ENCODE measurements around the gene ANTKMT. TPM values are rescaled to one million over a fixed set of nuclear protein-coding genes. Genes with fewer than 3 reads are reported as not detected.

ANTKMT gene
- total RNA-seq, 4 donors from 2014 or later, result 6.2 to 21.1 (median 19.1) TPM

GRCh38 chr16:729768-730665 lies 9.1 kb downstream of the ANTKMT start:
- Histone ChIP-seq H3K27ac (no peak overlapping the region), H3K9me3 (no peaks in the 10 kb centered on the region), H3K27me3 (peaks cover 0 to 28% of the 10 kb centered on the region in 2 donors), H3K4me3 (no peak overlapping the region), H3K36me3 (no peaks in the 10 kb centered on the region), H3K4me1 (peaks cover 0 to 18% of the 10 kb centered on the region in 2 donors)
- DNase-seq, result no peak
- intact Hi-C loops (cut with DNase I; ENCODE audit: low total_unique reads), result no loop called here
- TF ChIP-seq, protein P1, sequence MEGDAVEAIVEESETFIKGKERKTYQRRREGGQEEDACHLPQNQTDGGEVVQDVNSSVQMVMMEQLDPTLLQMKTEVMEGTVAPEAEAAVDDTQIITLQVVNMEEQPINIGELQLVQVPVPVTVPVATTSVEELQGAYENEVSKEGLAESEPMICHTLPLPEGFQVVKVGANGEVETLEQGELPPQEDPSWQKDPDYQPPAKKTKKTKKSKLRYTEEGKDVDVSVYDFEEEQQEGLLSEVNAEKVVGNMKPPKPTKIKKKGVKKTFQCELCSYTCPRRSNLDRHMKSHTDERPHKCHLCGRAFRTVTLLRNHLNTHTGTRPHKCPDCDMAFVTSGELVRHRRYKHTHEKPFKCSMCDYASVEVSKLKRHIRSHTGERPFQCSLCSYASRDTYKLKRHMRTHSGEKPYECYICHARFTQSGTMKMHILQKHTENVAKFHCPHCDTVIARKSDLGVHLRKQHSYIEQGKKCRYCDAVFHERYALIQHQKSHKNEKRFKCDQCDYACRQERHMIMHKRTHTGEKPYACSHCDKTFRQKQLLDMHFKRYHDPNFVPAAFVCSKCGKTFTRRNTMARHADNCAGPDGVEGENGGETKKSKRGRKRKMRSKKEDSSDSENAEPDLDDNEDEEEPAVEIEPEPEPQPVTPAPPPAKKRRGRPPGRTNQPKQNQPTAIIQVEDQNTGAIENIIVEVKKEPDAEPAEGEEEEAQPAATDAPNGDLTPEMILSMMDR (IDR thresholded peaks at IDR 0.05), result no peak
- TF ChIP-seq POLR2A (IDR thresholded peaks at IDR 0.05), result no peak

GRCh38 chr16:730666-731509 lies 9.9 kb downstream of the ANTKMT start:
- Histone ChIP-seq H3K27me3 (peaks cover 0 to 28% of the 10 kb centered on the region in 2 donors), H3K4me1 (peaks cover 0 to 18% of the 10 kb centered on the region in 2 donors), H3K9me3 (no peaks in the 10 kb centered on the region), H3K27ac (no peak overlapping the region), H3K36me3 (no peaks in the 10 kb centered on the region), H3K4me3 (no peak overlapping the region)
- intact Hi-C loops (cut with DNase I; ENCODE audit: low total_unique reads), result no loop called here
- TF ChIP-seq POLR2A (IDR thresholded peaks at IDR 0.05), result no peak
- TF ChIP-seq, protein P1 (IDR thresholded peaks at IDR 0.05), result no peak
- no peak for DNase-seq

DNA sequence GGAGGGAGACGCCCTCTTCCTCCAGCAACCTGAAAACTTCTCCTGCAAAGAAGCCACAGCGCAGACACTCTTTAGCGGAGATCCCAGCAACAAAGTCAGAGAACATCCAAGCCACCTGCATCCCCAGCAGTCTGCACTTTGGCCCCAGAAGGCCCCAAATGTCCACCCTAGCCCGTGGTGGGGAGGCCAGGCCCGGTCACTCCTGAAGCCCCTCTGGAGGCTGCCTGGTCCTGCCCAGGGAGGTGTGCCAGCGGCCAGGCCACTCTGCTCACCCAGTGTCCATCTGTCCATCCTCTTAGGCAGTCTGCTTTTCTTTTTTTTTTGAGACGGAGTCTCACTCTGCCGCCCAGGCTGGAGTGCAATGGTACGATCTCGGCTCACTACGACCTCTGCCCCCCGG lies 11.4 kb downstream of the ANTKMT start:
- no peaks in the 10 kb centered on the region for H3K36me3 ChIP-seq

GRCh38 chr16:732936-733335 lies 12.0 kb downstream of the ANTKMT start:
- Histone ChIP-seq H3K27me3 (peaks cover 0 to 10% of the 10 kb centered on the region in 2 donors), H3K27ac (no peak overlapping the region), H3K4me3 (no peak overlapping the region), H3K4me1 (peaks cover 0 to 2% of the 10 kb centered on the region in 2 donors), H3K9me3 (no peaks in the 10 kb centered on the region), H3K36me3 (no peaks in the 10 kb centered on the region)
- TF ChIP-seq, protein P1 (IDR thresholded peaks at IDR 0.05), result no peak
- no peak for TF ChIP-seq POLR2A (IDR thresholded peaks at IDR 0.05)
- intact Hi-C loops (cut with DNase I; ENCODE audit: low total_unique reads), result no loop called here
- no peak for DNase-seq

More for the DNA sequence above, 11.4 kb downstream of the ANTKMT start:
- Histone ChIP-seq H3K9me3 (no peaks in the 10 kb centered on the region), H3K27me3 (peaks cover 0 to 16% of the 10 kb centered on the region in 2 donors), H3K4me1 (peaks cover 0 to 8% of the 10 kb centered on the region in 2 donors), H3K4me3 (no peak overlapping the region), H3K27ac (no peak overlapping the region)
- intact Hi-C loops (cut with DNase I; ENCODE audit: low total_unique reads), result no loop called here
- DNase-seq, result no peak
- TF ChIP-seq POLR2A (IDR thresholded peaks at IDR 0.05), result no peak

DNA sequence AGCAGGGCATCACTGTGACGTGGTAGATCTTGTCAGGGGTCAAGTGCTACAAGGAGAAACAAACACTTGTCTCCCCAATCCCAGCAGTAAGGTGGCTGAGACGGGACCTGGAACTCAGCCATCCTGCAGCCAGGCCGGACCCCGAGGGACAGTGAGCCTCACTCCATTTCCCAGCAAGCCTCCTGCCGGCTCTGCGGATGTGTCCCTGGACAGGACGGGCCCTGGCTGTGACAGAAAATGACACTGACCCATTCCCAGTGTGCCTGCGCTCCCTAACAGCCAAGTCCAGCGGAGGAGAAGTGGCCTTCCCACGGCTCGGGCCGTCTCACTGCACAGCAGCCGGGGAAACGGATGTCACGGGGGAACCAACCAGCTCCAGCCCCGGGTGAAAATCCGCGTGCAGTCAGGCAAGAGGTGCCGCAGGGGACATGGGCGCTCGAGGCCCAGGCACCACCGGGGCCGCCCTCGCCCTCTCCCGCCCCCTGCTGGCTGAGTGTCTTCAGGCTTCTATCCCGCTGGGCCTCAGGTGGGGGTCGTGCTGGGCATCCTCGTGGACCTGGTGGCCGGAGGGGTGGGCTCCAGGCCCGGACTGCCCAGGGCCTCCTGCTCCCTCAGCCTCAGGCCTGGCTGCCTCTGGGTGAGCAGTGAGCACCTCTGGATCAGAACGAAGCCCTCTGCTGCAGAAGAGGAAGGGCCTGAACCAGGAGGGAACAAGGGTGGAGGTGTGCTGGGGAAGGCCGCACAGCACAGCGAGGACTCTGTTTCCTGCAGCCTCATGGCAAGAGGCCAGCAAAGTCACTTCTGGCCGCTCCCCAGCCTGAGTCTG lies 12.6 kb downstream of the ANTKMT start:
- Histone ChIP-seq H3K4me1 (no peaks in the 10 kb centered on the region), H3K36me3 (no peaks in the 10 kb centered on the region), H3K27me3 (peaks cover 0 to 4% of the 10 kb centered on the region in 2 donors), H3K9me3 (no peaks in the 10 kb centered on the region), H3K4me3 (no peak overlapping the region), H3K27ac (no peak overlapping the region)
- DNase-seq, result peak in 1 of 2 donors; percentile 17
- intact Hi-C loops (cut with DNase I; ENCODE audit: low total_unique reads), result no loop called here
- TF ChIP-seq POLR2A (IDR thresholded peaks at IDR 0.05), result no peak
- TF ChIP-seq, protein P1 (IDR thresholded peaks at IDR 0.05), result no peak
